Liver (tissue), 3 donors: Measurements from ENCODE around the gene MACROH2A2.

Experiments used
- ATF3 ChIP-seq: IDR thresholded peaks from 2 replicates; pipeline ENCODE4 v1.6.1; 2016; ENCODE audit warnings: antibody characterized with exemption
- CTCF ChIP-seq: fragments of 150-350 bp; IDR thresholded peaks from 2 replicates; pipeline ENCODE4 v1.5.1; 2017; ENCODE audit warnings: improper control_type of control experiment, low read depth, low read length; ENCODE audit not compliant: missing input control
- EGR1 ChIP-seq, 2 donors: IDR thresholded peaks; 2 replicates each; pipeline ENCODE4 v1.6.1; 2016 to 2018; ENCODE audit warnings: antibody characterized with exemption in 2 of 2, low read depth in 2 of 2
- FOXA1 ChIP-seq: IDR thresholded peaks from 2 replicates; pipeline ENCODE4 v1.6.1; 2016; ENCODE audit warnings: antibody characterized with exemption
- GABPA ChIP-seq, 2 donors: IDR thresholded peaks in 1 of 2; conservative IDR thresholded peaks in 1 of 2; 2 replicates each; pipeline ENCODE4 v1.6.1; 2016; ENCODE audit warnings: antibody characterized with exemption in 2 of 2, mild to moderate bottlenecking in 1 of 2, moderate library complexity in 1 of 2
- JUND ChIP-seq, 2 donors: IDR thresholded peaks; 2 replicates each; pipeline ENCODE4 v1.6.1; 2016; ENCODE audit warnings: antibody characterized with exemption in 2 of 2
- MAX ChIP-seq: IDR thresholded peaks from 2 replicates; pipeline ENCODE4 v1.6.1; 2016; ENCODE audit warnings: antibody characterized with exemption
- RAD21 ChIP-seq, 2 donors: IDR thresholded peaks; 2 replicates each; pipeline ENCODE4 v1.6.1; 2016; ENCODE audit warnings: antibody characterized with exemption in 2 of 2, mild to moderate bottlenecking in 2 of 2
- REST ChIP-seq: IDR thresholded peaks from 2 replicates; pipeline ENCODE4 v1.6.1; 2016; ENCODE audit warnings: antibody characterized with exemption, mild to moderate bottlenecking
- RXRA ChIP-seq, 2 donors: IDR thresholded peaks; 2 replicates each; pipeline ENCODE4 v1.6.1; 2017 to 2018; ENCODE audit warnings: antibody characterized with exemption in 2 of 2, mild to moderate bottlenecking in 1 of 2
- SP1 ChIP-seq: IDR thresholded peaks from 2 replicates; pipeline ENCODE4 v1.6.1; 2018; ENCODE audit warnings: antibody characterized with exemption, mild to moderate bottlenecking
- TAF1 ChIP-seq: conservative IDR thresholded peaks from 2 replicates; pipeline ENCODE4 v1.6.1; 2016; ENCODE audit warnings: antibody characterized with exemption, mild to moderate bottlenecking
- YY1 ChIP-seq: IDR thresholded peaks from 2 replicates; pipeline ENCODE4 v1.6.1; 2016; ENCODE audit warnings: antibody characterized with exemption, mild to moderate bottlenecking
- ZBTB33 ChIP-seq: IDR thresholded peaks from 2 replicates; pipeline ENCODE4 v1.6.1; 2016; ENCODE audit warnings: antibody characterized with exemption
- donor health status: healthy.
- donor health status: healthy.

- TF ChIP-seq YY1, result no peak
- TF ChIP-seq CTCF, result no peak
- no peak for TF ChIP-seq ATF3
- TF ChIP-seq EGR1 (IDR thresholded peaks at IDR 0.05; ENCODE audit: low read depth in 2 of 2), result no peak
- TF ChIP-seq SP1, result no peak
- no peak for TF ChIP-seq REST
- TF ChIP-seq GABPA (IDR thresholded peaks at IDR 0.05 in 1 of 2, conservative IDR thresholded peaks at IDR 0.05 in 1 of 2), result no peak
- no peak for TF ChIP-seq TAF1
- no peak for TF ChIP-seq RAD21 (IDR thresholded peaks at IDR 0.05)
- no peak for TF ChIP-seq ZBTB33
- no peak for TF ChIP-seq JUND (IDR thresholded peaks at IDR 0.05)
- TF ChIP-seq RXRA (IDR thresholded peaks at IDR 0.05), result no peak
- TF ChIP-seq MAX, result no peak
- no peak for TF ChIP-seq FOXA1
These were observed 17.1 kb upstream of the MACROH2A2 start for GRCh38 chr10:70035531-70035930.
